HCT116 (cell line): ENCODE results near the gene ANKFN1.

Source experiments
- CTCF ChIP-seq, 3 experiments: fragments of 200-600 bp in 1 of 3; sonication (generic) in 1 of 3; IDR thresholded peaks in 2 of 3; conservative IDR thresholded peaks in 1 of 3; 2 replicates each; pipeline ENCODE4 v1.5.1; 2012 to 2017; ENCODE audit warnings: low read depth in 2 of 3, low read length in 2 of 3, antibody characterized with exemption in 1 of 3, borderline replicate concordance in 1 of 3, control low read depth in 1 of 3, mild to moderate bottlenecking in 1 of 3, mixed read lengths in 1 of 3, mixed run types in 1 of 3, moderate library complexity in 1 of 3; ENCODE audit not compliant: insufficient read depth in 1 of 3
- MAX ChIP-seq: IDR thresholded peaks from 2 replicates; pipeline ENCODE4 v1.6.1; 2012
- POLR2A ChIP-seq: IDR thresholded peaks from 2 replicates; pipeline ENCODE4 v1.7.0; 2011; ENCODE audit warnings: borderline replicate concordance; ENCODE audit not compliant: insufficient read depth, insufficient read length; ENCODE audit errors: extremely low read depth
- RAD21 ChIP-seq: IDR thresholded peaks from 2 replicates; pipeline ENCODE4 v1.6.1; 2012; ENCODE audit warnings: low read depth, mild to moderate bottlenecking
- ZNF274 ChIP-seq: fragments of 200-500 bp; sonication (Bioruptor generic); IDR thresholded peaks from 2 replicates; pipeline ENCODE4 v1.6.1; 2014; ENCODE audit warnings: mild to moderate bottlenecking, low read depth, low read length, inconsistent platforms

- TF ChIP-seq POLR2A (no peak), CTCF (IDR thresholded peaks at IDR 0.05 in 2 of 3, conservative IDR thresholded peaks at IDR 0.05 in 1 of 3; ENCODE audit: borderline replicate concordance in 1 of 3, insufficient read depth in 1 of 3, low read depth in 2 of 3, low read length in 2 of 3) (no peak), ZNF274 (no peak), RAD21 (no peak), MAX (no peak)
Measured at GRCh38 chr17:56111706-56112485, 41.4 kb upstream of the ANKFN1 start.
